Loucy (cell line): ENCODE results near the gene NCOR1.

Experiments used
- CTCF ChIP-seq: fragments of 200-600 bp; sonication (generic); conservative IDR thresholded peaks from 2 replicates; pipeline ENCODE4 v1.5.1; 2014; ENCODE audit warnings: mild to moderate bottlenecking, antibody characterized with exemption, low read length
- EZH2phosphoT487 ChIP-seq: fragments of 200-600 bp; IDR thresholded peaks from 2 replicates; pipeline ENCODE4 v1.6.1; 2018; ENCODE audit warnings: antibody characterized with exemption, mild to moderate bottlenecking, moderate library complexity, borderline replicate concordance

DNA sequence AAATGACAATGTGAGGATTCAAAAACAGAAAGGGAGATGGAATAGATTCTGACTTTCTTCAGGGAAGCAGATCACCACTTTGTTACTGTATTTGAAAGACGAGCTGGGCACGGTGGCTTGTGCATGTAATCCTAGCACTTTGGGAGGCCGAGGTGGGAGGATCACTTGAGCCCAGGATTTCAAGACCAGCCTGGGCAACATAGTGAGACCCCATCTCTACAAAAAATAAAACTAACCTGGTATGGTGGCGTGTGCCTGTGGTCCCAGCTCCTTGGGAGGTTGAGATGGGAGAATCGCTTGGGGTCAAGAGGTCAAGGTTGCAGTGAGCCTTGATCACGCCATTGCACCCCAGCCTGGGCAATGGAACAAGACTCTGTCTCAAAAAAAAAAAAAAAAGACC is 35.7 kb upstream of the NCOR1 start:
- TF ChIP-seq EZH2phosphoT487 (no peak), CTCF (no peak)
